ENCODE data around the gene SCD5. TPM values are rescaled to one million over a fixed set of nuclear protein-coding genes. Genes with fewer than 3 reads are reported as not detected.

The SCD5 gene
- total and polyA plus RNA-seq, 9 of the 15 experiments (the other 6 are each of a cell fraction or from before 2014, with no cell fraction given): 0.01 to 0.20 (median 0.03) TPM; not detected in 5

DNA sequence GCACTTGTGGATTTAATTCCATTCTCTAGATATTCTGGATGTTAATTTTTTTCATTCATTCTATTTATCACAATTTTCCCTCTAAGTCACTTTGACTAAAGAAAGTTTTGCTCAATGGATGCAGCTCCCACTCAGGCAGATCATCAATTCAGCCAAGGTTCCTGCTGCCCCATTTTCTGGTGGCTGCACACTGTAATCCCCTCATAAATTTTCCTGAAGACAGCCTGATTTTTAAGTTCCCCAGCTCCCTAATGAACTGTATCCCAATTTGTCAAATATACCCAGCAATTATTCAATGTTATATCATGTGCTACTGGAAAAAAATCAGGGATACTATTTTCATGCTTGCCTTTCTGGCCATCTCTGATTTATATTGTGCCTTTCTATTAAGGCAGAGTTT is 61.2 kb downstream of the SCD5 start:
- in situ Hi-C loops (cut with MboI): loop anchor here (5.0 kb wide), 1 partner anchor 270 kb away; no protein-coding TSS in a partner anchor
- BruUV-seq (replicated peaks): no TSS peak
- ChIA-PET CTCF (ENCODE audit: low intra/inter-chr PET ratio) (interaction anchor here (1.5 kb wide), 1 partner anchor 275 kb away, joined by 5 read pairs; no protein-coding TSS in a partner anchor), POLR2A (interaction anchor here (0.9 to 1.2 kb wide), 2 partner anchors 10 to 17 kb away, joined by 3 read pairs; no protein-coding TSS in a partner anchor)
- no peak for DNase-seq (ENCODE audit: extremely low read depth in 1 of 4, low spot score in 3 of 4)
- Histone ChIP-seq H3K9me3 (replicated peaks; ENCODE audit: control insufficient read depth, insufficient read depth, low read depth, low read length) (no peaks in the 10 kb centered on the region), H3K27ac (ENCODE audit: extremely low read depth, low read depth, low read length) (no peak overlapping the region), H3K4me1 (replicated peaks in 1 of 2; ENCODE audit: control insufficient read depth in 2 of 2, insufficient read depth in 2 of 2, low read length in 2 of 2) (0 out of 5 replicates have a peak, but pooled peaks cover 0 to 2% of the 10 kb centered on the region in 2 experiments), H4K20me1 (replicated peaks; ENCODE audit: control insufficient read depth, insufficient read depth, low read length) (no peaks in the 10 kb centered on the region; the same call in 1 of the 2 replicates), H3K27me3 (ENCODE audit: control insufficient read depth in 2 of 2, insufficient read depth in 2 of 2, low read length in 2 of 2) (peaks cover 12 to 45% of the 10 kb centered on the region in 2 experiments), H3K36me3 (ENCODE audit: control insufficient read depth, insufficient read depth, low read length) (no peaks in the 10 kb centered on the region), H3K4me2 (ENCODE audit: insufficient read depth, low read length) (no peak overlapping the region), H3K79me2 (ENCODE audit: control insufficient read depth, insufficient read depth, low read length) (no peaks in the 10 kb centered on the region), H3K9ac (ENCODE audit: insufficient read depth in 1 of 2, low read depth in 2 of 2, low read length in 2 of 2) (no peak overlapping the region), H2AFZ (ENCODE audit: low read depth, low read length) (no peak overlapping the region), H3K9me1 (ENCODE audit: control insufficient read depth, insufficient read depth, low read length) (no peaks in the 10 kb centered on the region), H3K4me3 (no peak overlapping the region)
- ATAC-seq: no peak
- no peak for FAIRE-seq
- no peak for TF ChIP-seq NONO (IDR thresholded peaks at IDR 0.05; ENCODE audit: low read depth in 2 of 2, low read length in 1 of 2)
- TF ChIP-seq ZFP30 (CRISPR knock-in tag; IDR thresholded peaks at IDR 0.05; ENCODE audit: borderline replicate concordance): no peak
- TF ChIP-seq, protein P1, sequence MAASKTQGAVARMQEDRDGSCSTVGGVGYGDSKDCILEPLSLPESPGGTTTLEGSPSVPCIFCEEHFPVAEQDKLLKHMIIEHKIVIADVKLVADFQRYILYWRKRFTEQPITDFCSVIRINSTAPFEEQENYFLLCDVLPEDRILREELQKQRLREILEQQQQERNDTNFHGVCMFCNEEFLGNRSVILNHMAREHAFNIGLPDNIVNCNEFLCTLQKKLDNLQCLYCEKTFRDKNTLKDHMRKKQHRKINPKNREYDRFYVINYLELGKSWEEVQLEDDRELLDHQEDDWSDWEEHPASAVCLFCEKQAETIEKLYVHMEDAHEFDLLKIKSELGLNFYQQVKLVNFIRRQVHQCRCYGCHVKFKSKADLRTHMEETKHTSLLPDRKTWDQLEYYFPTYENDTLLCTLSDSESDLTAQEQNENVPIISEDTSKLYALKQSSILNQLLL (CRISPR knock-in tag; IDR thresholded peaks at IDR 0.05; ENCODE audit: borderline replicate concordance): no peak
- TF ChIP-seq, protein P2, sequence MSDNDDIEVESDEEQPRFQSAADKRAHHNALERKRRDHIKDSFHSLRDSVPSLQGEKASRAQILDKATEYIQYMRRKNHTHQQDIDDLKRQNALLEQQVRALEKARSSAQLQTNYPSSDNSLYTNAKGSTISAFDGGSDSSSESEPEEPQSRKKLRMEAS (CRISPR knock-in tag; IDR thresholded peaks at IDR 0.05): no peak
- no peak for TF ChIP-seq MTF1 (CRISPR knock-in tag; IDR thresholded peaks at IDR 0.05; ENCODE audit: borderline replicate concordance)
- TF ChIP-seq ZNF75A (CRISPR knock-in tag; IDR thresholded peaks at IDR 0.05): no peak
- TF ChIP-seq ZNF282 (CRISPR knock-in tag; IDR thresholded peaks at IDR 0.05): no peak
- no peak for TF ChIP-seq ZNF764 (CRISPR knock-in tag; IDR thresholded peaks at IDR 0.05; ENCODE audit: low read depth)
- no peak for TF ChIP-seq ZBTB7A (IDR thresholded peaks at IDR 0.05; ENCODE audit: borderline replicate concordance, control insufficient read depth, low read depth, low read length)
- intact Hi-C loops (cut with micrococcal nuclease): loop anchor here (5.0 kb wide), 1 partner anchor 460 kb away; no protein-coding TSS in a partner anchor
